ENCODE measurements around the gene PILRA. TPM values are rescaled to one million over a fixed set of nuclear protein-coding genes. Genes with fewer than 3 reads are reported as not detected.

PILRA gene
- total RNA-seq, 1 experiment from 2014 or later = 3.2 TPM

DNA sequence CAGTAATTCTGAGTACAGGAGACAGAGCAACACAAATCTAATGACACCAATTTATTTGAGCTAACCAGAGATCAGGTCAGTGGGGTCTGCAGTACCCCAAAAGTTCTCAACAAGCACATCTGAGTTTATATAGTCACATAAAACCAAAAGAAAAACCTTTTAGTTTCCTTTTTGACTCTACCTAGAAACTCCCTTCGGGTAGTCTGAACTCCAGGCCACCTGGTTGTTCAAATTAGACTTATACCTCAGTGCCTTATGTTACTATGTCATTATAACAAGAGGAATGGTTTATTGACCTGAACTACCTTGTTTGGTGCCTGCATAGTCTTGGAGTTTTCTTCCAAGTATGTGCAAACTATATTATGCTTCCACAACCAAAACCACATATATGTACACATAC lies 40.6 kb downstream of the PILRA start:
- Histone ChIP-seq H2BK120ac (ENCODE audit: low read depth, low read length, poor library complexity, severe bottlenecking) (no peak overlapping the region), H2AK5ac (ENCODE audit: insufficient read length, low read length) (no peak overlapping the region), H2BK15ac (ENCODE audit: low read depth, low read length) (no peak overlapping the region), H2BK12ac (ENCODE audit: insufficient read length, low read depth, low read length) (no peak overlapping the region), H3K27me3 (ENCODE audit: insufficient read depth, low read length) (no peaks in the 10 kb centered on the region), H3K18ac (ENCODE audit: insufficient read length, low read depth, low read length) (no peak overlapping the region), H3K14ac (ENCODE audit: insufficient read depth, low read length) (no peak overlapping the region), H2BK5ac (ENCODE audit: insufficient read length, low read length) (no peak overlapping the region), H3K9ac (ENCODE audit: extremely low read depth, insufficient read length, low read length) (no peak overlapping the region), H2BK20ac (ENCODE audit: low read depth, low read length, poor library complexity, severe bottlenecking) (no peak overlapping the region), H3K79me2 (ENCODE audit: insufficient read depth, low read length) (no peaks in the 10 kb centered on the region), H4K91ac (ENCODE audit: insufficient read length, low read depth, low read length) (no peak overlapping the region), H2AFZ (ENCODE audit: low read length) (no peak overlapping the region), H3K4me2 (ENCODE audit: insufficient read depth, insufficient read length, low read length) (no peak overlapping the region), H3K27ac (ENCODE audit: insufficient read length, low read depth, low read length) (no peak overlapping the region), H3T11ph (ENCODE audit: low read length) (no peak overlapping the region), H3K79me1 (ENCODE audit: insufficient read depth, low read depth, low read length, poor library complexity, severe bottlenecking) (no peaks in the 10 kb centered on the region), H3K23me2 (ENCODE audit: insufficient read length, low read depth, low read length, poor library complexity, severe bottlenecking) (no peaks in the 10 kb centered on the region), H3K9me3 (ENCODE audit: control insufficient read depth, low read depth, low read length) (no peaks in the 10 kb centered on the region), H3K4me1 (ENCODE audit: insufficient read depth, low read length) (no peaks in the 10 kb centered on the region), H4K5ac (ENCODE audit: insufficient read length, low read depth, low read length) (no peak overlapping the region), H4K20me1 (ENCODE audit: control insufficient read depth, insufficient read depth, insufficient read length) (no peaks in the 10 kb centered on the region), H4K8ac (replicated peaks; ENCODE audit: insufficient read length, low read depth, low read length) (no peak overlapping the region), H3K56ac (ENCODE audit: insufficient read length, low read depth, low read length) (no peak overlapping the region), H3K23ac (ENCODE audit: insufficient read length, low read depth, low read length) (no peak overlapping the region), H3K4ac (ENCODE audit: low read depth, low read length) (no peak overlapping the region)
- no peak overlapping the region for H3K27ac Mint-ChIP-seq
- H3K9me3 Mint-ChIP-seq = no peaks in the 10 kb centered on the region
- no peaks in the 10 kb centered on the region for H3K4me1 Mint-ChIP-seq
- H3K27me3 Mint-ChIP-seq (ENCODE audit: low read depth) = peaks cover 3% of the 10 kb centered on the region; the same call in 1 of the 2 replicates
- no peak for DNase-seq
- no peaks in the 10 kb centered on the region for H3K36me3 Mint-ChIP-seq (ENCODE audit: insufficient read depth in 1 of 3, low read depth in 3 of 3)
- TF ChIP-seq, protein P1, sequence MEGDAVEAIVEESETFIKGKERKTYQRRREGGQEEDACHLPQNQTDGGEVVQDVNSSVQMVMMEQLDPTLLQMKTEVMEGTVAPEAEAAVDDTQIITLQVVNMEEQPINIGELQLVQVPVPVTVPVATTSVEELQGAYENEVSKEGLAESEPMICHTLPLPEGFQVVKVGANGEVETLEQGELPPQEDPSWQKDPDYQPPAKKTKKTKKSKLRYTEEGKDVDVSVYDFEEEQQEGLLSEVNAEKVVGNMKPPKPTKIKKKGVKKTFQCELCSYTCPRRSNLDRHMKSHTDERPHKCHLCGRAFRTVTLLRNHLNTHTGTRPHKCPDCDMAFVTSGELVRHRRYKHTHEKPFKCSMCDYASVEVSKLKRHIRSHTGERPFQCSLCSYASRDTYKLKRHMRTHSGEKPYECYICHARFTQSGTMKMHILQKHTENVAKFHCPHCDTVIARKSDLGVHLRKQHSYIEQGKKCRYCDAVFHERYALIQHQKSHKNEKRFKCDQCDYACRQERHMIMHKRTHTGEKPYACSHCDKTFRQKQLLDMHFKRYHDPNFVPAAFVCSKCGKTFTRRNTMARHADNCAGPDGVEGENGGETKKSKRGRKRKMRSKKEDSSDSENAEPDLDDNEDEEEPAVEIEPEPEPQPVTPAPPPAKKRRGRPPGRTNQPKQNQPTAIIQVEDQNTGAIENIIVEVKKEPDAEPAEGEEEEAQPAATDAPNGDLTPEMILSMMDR (conservative IDR thresholded peaks at IDR 0.05) = no peak
- WGBS (ENCODE audit: extremely low coverage, insufficient read length, low lambda C conversion rate) = no CpG with 5 or more reads among the region's 1 CpG
- H3K4me3 Mint-ChIP-seq = no peak overlapping the region

Data from H9 (cell line).